SU-DHL-6 (cell line): ENCODE data around the gene MALRD1.

ENCODE experiments used
- H2AFZ ChIP-seq: fragments of 200-600 bp; sonication (generic); 2 replicates; pipeline ENCODE4 v1.6.1; 2014; ENCODE audit warnings: low read depth, mild to moderate bottlenecking, moderate library complexity, mixed read lengths, antibody characterized with exemption, low read length; ENCODE audit not compliant: severe bottlenecking
- H3F3A ChIP-seq: fragments of 200-600 bp; shearing (Covaris generic); 2 replicates; pipeline ENCODE4 v1.6.0; 2016; ENCODE audit warnings: antibody characterized with exemption, mild to moderate bottlenecking; ENCODE audit not compliant: insufficient read depth
- H3K27ac ChIP-seq: fragments of 200-600 bp; sonication (generic); 2 replicates; pipeline ENCODE4 v1.5.1; 2016; ENCODE audit warnings: low read depth, mild to moderate bottlenecking, low read length, moderate library complexity, mixed read lengths
- H3K27me3 ChIP-seq: fragments of 200-600 bp; sonication (generic), shearing (Covaris generic); 2 replicates; pipeline ENCODE4 v1.6.0; 2014; ENCODE audit warnings: mild to moderate bottlenecking, low read length
- H3K36me3 ChIP-seq: fragments of 200-600 bp; sonication (generic); 2 replicates; pipeline ENCODE4 v1.6.1; 2014; ENCODE audit warnings: mild to moderate bottlenecking, low read length, mixed read lengths
- H3K4me2 ChIP-seq: fragments of 300-600, 200-600 bp; shearing (Covaris generic), sonication (generic); 2 replicates; pipeline ENCODE4 v1.6.0; 2014; ENCODE audit warnings: low read length, low read depth, mild to moderate bottlenecking; ENCODE audit not compliant: poor library complexity, severe bottlenecking
- H3K4me3 ChIP-seq: fragments of 200-600 bp; sonication (generic); 2 replicates; pipeline ENCODE4 v1.5.1; 2014; ENCODE audit warnings: antibody characterized with exemption, low read length, mild to moderate bottlenecking, mixed read lengths; ENCODE audit not compliant: insufficient read depth, poor library complexity, severe bottlenecking
- H3K79me2 ChIP-seq: fragments of 200-600 bp; sonication (generic); 2 replicates; pipeline ENCODE4 v1.6.1; 2014; ENCODE audit warnings: mild to moderate bottlenecking, low read length, moderate library complexity; ENCODE audit not compliant: insufficient read depth
- H3K9ac ChIP-seq: fragments of 200-600 bp; sonication (generic); 2 replicates; pipeline ENCODE4 v1.7.0; 2014; ENCODE audit warnings: mild to moderate bottlenecking, low read length
- H3K9me2 ChIP-seq: fragments of 200-600 bp; sonication (generic); replicated peaks from 2 replicates; pipeline ENCODE4 v1.6.1; 2014; ENCODE audit warnings: low read length; ENCODE audit not compliant: insufficient read depth
- H3K9me3 ChIP-seq: fragments of 200-600 bp; sonication (generic); 2 replicates; pipeline ENCODE4 v1.6.1; 2014; ENCODE audit warnings: low read length, mixed read lengths; ENCODE audit not compliant: insufficient read depth
- H4K20me1 ChIP-seq: fragments of 200-600 bp; sonication (generic); 2 replicates; pipeline ENCODE4 v1.6.1; 2014; ENCODE audit warnings: low read depth, mild to moderate bottlenecking, antibody characterized with exemption, low read length, moderate library complexity, mixed read lengths
- EZH2phosphoT487 ChIP-seq: fragments of 200-600 bp; sonication (generic), shearing (Covaris generic); conservative IDR thresholded peaks from 2 replicates; pipeline ENCODE4 v1.6.1; 2018; ENCODE audit warnings: mild to moderate bottlenecking, antibody characterized with exemption, low read length, moderate library complexity, mixed read lengths
- TF ChIP-seq, protein P1 (sequence below): fragments of 200-600 bp; sonication (generic); IDR thresholded peaks from one replicate; pipeline ENCODE4 v1.5.1; 2017; ENCODE audit warnings: antibody characterized with exemption, mild to moderate bottlenecking, low read length, moderate library complexity; ENCODE audit not compliant: insufficient read depth, poor library complexity, severe bottlenecking

The MALRD1 gene

DNA sequence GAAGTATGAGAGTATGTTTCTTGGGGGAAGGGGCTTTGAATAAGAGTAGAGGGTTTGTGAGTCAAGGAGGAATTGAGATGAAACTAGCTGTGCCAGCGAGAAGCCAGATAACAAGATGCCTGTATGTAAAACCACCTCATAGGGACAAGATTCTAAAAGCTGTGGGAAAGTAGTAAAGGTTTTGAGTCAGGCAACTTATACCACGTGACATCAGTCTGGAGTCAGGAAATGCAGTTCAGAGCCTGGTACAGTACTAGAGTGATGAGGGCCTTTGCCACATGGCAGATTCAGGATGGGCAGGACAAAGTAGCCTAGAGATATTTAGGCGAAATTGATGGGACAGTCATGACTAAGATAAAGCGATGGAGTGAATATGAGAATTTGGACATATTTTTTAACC, 627.5 kb downstream of the MALRD1 start:
- Histone ChIP-seq H4K20me1 (no peaks in the 10 kb centered on the region), H3K27me3 (no peaks in the 10 kb centered on the region), H3F3A (no peaks in the 10 kb centered on the region), H3K9me2 (no peaks in the 10 kb centered on the region), H3K36me3 (no peaks in the 10 kb centered on the region), H3K9me3 (no peaks in the 10 kb centered on the region), H3K27ac (no peak overlapping the region), H3K4me2 (no peak overlapping the region), H3K4me3 (no peak overlapping the region), H2AFZ (no peak overlapping the region), H3K9ac (no peak overlapping the region), H3K79me2 (no peaks in the 10 kb centered on the region)
- TF ChIP-seq, protein P1, sequence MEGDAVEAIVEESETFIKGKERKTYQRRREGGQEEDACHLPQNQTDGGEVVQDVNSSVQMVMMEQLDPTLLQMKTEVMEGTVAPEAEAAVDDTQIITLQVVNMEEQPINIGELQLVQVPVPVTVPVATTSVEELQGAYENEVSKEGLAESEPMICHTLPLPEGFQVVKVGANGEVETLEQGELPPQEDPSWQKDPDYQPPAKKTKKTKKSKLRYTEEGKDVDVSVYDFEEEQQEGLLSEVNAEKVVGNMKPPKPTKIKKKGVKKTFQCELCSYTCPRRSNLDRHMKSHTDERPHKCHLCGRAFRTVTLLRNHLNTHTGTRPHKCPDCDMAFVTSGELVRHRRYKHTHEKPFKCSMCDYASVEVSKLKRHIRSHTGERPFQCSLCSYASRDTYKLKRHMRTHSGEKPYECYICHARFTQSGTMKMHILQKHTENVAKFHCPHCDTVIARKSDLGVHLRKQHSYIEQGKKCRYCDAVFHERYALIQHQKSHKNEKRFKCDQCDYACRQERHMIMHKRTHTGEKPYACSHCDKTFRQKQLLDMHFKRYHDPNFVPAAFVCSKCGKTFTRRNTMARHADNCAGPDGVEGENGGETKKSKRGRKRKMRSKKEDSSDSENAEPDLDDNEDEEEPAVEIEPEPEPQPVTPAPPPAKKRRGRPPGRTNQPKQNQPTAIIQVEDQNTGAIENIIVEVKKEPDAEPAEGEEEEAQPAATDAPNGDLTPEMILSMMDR: no peak
- no peak for TF ChIP-seq EZH2phosphoT487

DNA sequence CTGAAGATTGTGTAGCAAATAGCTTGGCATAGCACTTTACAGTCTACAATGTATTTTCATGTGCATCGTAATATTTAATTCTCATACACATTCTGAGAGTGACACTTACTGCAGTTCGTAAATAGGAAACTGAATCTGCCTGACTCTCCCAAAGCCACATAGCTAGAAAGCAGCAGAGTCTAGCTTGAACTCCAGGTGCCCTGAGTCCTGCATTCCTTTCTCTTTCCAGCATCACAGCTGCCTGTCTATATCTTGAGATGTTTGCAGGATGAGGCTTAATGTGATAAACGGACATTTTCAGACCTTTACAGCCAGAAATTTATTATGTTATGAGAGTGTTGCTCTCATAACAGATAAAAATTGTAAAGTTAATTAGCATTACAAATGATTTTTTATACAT, 634.8 kb downstream of the MALRD1 start:
- Histone ChIP-seq H3K36me3 (no peaks in the 10 kb centered on the region), H4K20me1 (no peaks in the 10 kb centered on the region), H2AFZ (no peak overlapping the region), H3F3A (no peaks in the 10 kb centered on the region), H3K9me2 (no peaks in the 10 kb centered on the region), H3K27ac (no peak overlapping the region), H3K4me2 (no peak overlapping the region), H3K27me3 (no peaks in the 10 kb centered on the region), H3K79me2 (no peaks in the 10 kb centered on the region), H3K9ac (no peak overlapping the region), H3K4me3 (no peak overlapping the region), H3K9me3 (no peaks in the 10 kb centered on the region)
- TF ChIP-seq, protein P1: no peak
- no peak for TF ChIP-seq EZH2phosphoT487

DNA sequence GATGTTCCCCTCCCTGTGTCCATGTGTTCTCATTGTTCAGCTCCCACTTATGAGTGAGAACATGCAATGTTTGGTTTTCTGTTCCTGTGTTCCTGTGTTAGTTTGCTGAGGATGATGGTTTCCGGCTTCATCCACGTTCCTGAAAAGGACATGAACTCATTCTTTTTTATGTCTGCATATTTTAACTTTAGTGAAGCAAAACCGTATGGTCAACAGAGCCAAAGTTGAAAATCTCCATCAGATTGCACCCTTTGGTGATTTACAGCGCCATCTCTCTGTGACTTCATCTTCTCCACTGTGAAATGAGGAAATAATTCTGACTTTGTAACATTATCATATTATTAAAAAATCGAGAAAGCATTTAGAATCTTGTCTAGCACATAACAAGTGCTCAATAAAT, 635.4 kb downstream of the MALRD1 start:
- TF ChIP-seq, protein P1: no peak
- no peak for TF ChIP-seq EZH2phosphoT487
- no peaks in the 10 kb centered on the region for H3K36me3 ChIP-seq
- H3F3A ChIP-seq: no peaks in the 10 kb centered on the region

More for the DNA sequence above, 635.4 kb downstream of the MALRD1 start:
- no peaks in the 10 kb centered on the region for H3K79me2 ChIP-seq
- no peak overlapping the region for H3K9ac ChIP-seq
- no peaks in the 10 kb centered on the region for H4K20me1 ChIP-seq
- H3K4me3 ChIP-seq: no peak overlapping the region
- H3K27ac ChIP-seq: no peak overlapping the region
- no peaks in the 10 kb centered on the region for H3K9me2 ChIP-seq
- H3K4me2 ChIP-seq: no peak overlapping the region
- no peaks in the 10 kb centered on the region for H3K27me3 ChIP-seq
- no peaks in the 10 kb centered on the region for H3K9me3 ChIP-seq
- H2AFZ ChIP-seq: no peak overlapping the region
